NCI-H748 treated with DMSO at 0.1 percent for 48 hours (cell line): ENCODE data around the gene RIMBP2.

ENCODE experiments used
- DNase-seq: peaks from one replicate; lab custom pipeline; 2025; lab: John Stamatoyannopoulos, UW

Gene RIMBP2

DNA sequence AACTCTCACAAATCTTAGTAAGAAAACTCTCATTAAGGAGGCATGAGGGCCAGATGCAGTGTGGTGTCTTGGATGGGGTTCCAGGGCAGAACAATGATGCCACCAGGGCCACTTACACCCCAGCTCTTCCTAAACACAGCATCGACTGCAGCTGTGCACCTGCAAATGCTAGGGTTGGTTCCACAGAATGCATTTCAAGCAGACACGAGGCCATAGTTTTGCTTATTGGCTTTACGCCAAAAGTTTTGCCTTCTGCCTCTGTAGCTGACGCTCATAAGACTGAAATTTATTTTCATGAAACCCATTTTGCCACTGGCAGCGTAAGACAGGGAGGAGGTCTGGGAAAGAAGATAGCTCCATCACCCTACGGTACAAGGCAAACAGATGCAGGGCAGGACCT, 179.0 kb downstream of the RIMBP2 start:
- no peak for DNase-seq

GRCh38 chr12:130530429-130530828, 185.7 kb downstream of the RIMBP2 start:
- no peak for DNase-seq

GRCh38 chr12:130529781-130530180, 186.3 kb downstream of the RIMBP2 start:
- no peak for DNase-seq

DNA sequence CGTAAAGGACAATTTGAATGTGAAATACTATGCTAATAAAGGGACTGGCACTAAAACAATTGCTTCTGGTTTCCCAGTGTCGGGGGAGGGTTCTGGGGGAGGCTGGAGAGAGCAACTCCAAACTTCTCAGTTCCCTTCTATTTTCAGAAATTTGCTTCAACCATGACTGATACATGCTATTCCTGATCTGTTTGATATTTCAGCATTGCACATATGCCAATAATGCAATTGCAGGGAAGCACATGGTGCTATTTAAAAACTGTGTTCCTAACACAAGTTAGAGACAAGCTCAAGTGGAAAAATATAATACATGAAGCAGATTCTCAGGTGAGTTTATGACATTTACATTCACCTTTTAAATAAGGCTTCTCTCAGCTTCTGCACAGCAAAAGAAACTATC, 188.9 kb downstream of the RIMBP2 start:
- DNase-seq = no peak

- no peak for DNase-seq
These were observed 189.3 kb downstream of the RIMBP2 start for GRCh38 chr12:130526813-130527212.

- DNase-seq = no peak
These were observed 190.5 kb downstream of the RIMBP2 start for GRCh38 chr12:130525384-130526172.

DNA sequence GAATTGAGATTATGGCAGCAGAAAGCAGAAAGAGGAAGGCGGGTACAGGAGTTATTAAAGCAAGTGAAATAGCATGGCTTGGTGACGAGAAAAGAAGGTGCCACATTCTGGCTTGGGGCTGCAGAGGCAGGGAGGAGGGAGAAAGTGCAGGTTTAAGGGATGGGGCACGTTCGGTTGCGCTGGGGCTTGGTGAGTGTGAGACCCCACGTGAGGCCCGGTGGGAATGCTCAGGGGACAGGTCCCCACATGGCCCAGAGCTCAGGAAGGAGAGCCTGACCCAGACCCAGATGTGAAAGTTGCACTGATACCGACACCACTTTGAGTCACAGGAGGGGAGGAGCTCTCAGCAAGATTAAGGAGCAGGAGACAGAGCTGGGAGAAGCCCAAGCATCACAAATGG, 191.3 kb downstream of the RIMBP2 start:
- DNase-seq = no peak

- DNase-seq = no peak
These were observed 192.1 kb downstream of the RIMBP2 start for GRCh38 chr12:130523863-130524614.

- DNase-seq = no peak
These were observed 192.9 kb downstream of the RIMBP2 start for GRCh38 chr12:130523208-130523607.

DNA sequence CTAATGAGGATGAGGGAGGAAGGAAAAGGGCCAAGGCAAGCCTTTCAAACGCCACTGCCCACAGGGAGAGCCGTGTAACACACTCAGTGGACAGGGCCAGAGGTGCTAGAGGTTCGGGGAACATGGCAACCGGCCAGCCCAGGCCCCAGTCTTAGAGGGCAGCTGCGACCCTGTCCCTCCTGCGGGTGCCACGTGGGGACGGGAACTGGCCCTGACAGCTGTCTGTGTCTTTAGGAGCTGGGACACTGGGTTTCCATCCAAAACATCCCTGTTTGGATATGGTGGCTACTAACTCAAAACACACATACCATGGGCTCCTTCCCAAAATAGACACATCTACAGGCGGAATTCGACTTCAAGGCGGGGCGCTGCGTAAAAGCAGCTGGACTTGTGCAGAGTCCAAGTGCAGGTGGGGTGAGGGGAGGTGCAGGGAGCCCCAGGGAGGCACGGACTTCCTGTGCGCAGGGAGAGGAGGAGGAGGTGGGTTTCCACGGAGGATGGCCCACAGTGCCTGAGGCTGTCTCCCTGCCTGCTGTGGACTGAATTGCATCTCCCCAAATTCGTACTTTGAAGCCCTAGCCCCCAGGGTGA, 193.8 kb downstream of the RIMBP2 start:
- DNase-seq = no peak

DNA sequence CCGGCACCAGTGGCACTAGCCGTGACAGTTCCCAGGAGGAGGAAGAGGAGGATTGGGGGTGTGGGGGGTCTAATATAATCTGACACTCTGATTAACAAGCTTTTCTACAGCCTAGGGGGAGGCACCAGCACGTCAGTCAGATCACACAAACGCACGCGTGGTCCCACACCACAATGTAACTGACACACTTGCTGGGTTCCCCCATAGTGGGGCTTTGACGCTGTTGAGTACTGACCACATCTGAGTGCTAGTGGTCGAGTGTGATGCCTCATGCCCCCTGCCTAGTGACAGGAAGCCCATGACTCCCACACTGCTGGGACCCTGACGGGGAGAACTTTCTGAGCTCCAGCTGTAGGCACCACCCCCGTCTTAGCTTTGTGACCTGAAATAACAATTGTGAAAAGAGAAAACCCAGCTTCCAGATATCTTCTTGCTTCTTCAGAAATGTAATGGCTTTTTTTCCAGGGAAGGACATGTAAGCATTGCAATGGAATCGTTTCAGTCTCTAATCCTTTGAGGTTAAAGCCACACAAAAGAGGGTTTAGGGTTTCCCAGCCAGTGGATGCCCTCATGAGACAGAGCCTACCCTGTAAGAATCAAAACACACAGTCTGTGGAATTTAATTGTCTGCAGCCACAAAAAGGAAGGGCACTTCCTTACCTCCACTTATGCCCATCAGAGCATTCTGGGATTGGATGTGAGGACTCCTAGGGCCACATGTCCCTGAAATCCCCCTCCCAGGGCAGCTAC, 194.5 kb downstream of the RIMBP2 start:
- no peak for DNase-seq

- DNase-seq = no peak
These were observed 195.3 kb downstream of the RIMBP2 start for GRCh38 chr12:130520784-130521183.

- no peak for DNase-seq
These were observed 198.5 kb downstream of the RIMBP2 start for GRCh38 chr12:130517588-130517987.

GRCh38 chr12:130514149-130514551, 201.9 kb downstream of the RIMBP2 start:
- DNase-seq = peak; percentile 49

GRCh38 chr12:130513556-130513955, 202.5 kb downstream of the RIMBP2 start:
- no peak for DNase-seq

- no peak for DNase-seq
These were observed 204.8 kb downstream of the RIMBP2 start for GRCh38 chr12:130511285-130511684.

DNA sequence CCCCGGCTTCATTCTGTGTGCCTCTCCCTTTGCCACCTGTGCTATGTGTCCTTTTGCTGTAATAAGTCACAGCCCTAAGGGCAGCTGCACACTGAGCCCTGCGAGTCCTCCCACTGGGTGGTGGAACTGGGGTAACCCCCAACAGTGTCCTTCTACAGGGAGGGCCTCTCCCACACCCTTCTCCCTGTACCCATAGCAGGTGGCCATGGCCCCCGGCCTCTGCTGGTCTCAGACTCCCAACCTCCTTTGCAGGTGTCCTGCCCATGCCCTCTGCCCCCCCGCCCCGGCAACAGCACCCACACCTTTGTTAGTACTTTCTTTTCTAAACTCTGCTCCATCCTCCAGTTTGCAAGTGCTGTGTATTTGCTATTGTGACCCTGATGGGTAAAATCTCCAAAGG, 206.6 kb downstream of the RIMBP2 start:
- DNase-seq = no peak

DNA sequence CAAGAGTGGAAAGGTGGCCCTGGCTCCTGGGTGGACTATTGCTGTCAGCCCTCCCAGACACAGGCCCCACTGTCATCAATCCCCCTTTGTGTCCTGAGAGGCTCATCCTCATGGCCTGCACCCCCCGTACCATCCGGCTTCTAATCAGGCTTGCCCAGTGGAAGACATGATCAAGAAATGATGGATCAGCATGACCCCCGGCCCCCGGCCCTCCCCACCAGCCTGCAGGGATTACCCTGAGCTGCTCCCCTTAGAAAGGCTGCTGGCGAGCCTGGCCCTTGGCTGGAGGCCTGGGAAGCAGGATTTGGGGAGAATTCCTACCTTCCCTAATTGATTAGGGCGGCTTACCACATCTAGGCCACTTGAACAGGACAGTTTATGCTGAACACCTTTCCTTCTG, 207.3 kb downstream of the RIMBP2 start:
- no peak for DNase-seq

- no peak for DNase-seq
These were observed 207.8 kb downstream of the RIMBP2 start for GRCh38 chr12:130508318-130508717.

DNA sequence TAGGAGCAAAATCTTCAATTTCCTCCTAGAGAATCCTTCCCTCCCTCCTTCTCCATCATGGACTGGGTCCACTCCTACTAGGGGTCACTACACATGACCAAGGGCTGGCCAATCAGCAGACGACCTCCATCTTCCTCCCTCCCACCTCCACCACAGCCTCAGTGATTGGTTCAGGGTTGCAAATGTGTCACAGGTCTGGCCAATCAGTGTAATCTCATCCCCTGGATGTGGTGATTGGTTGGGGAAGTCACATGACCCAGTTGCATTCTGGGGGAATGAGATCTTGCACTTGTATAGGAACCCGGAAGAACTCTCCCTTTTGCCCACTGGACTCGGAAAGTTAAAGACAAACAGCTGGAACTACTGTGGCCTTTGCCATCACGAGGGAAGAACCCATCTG, 209.3 kb downstream of the RIMBP2 start:
- no peak for DNase-seq

DNA sequence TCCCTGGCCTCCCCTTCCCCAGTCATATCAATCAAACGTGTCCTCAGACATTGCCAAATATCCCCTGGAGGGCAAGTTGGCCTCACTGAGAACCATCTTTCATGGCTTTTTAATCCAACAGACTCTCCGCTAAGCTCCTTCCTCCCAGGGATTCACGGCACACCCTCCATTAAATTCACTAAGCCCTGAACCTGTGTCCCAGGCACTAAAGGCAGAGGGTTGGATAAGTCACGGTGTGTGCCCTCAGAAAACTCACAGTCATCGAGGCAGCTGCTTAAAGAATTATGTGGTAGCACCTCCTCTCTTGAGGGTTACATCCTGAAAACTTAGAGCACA, 211.3 kb downstream of the RIMBP2 start:
- DNase-seq = no peak

DNA sequence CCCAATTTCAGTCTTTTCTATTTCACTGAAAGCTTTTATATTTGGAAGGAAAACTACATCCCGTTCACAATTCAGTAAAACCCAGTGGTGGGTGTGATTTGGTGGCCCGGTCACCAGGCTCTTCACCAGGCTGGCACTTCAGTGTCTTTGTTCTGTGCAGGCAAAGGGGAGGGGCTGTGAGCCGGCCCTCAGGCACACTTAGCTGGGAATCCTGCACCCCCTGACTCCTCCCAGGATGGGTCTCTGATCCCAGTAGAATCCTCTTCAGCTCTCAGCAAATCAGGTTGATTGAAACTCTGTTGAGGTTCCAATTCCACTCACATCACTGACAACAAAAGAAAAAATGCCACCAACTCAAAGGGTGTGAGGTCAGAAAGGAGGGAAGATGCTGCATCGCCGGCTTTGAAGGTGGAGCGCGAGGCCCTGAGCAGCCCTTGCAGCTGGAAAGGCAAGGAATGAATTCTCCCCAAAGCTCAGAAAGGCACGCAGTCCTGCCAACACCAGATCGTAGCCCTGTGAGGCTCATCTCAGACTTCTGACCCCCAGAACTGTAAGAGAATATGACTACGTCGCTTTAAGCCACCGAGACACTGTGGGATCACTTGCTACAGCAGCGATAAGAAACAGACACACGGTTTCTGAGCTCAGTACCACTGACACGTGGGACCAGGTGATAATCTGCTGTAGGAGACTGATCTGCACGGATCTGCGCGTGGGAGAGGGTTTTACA, 211.8 kb downstream of the RIMBP2 start:
- no peak for DNase-seq
